GM19328 (cell line): ENCODE measurements around the gene OTUD4.
"Not testable (repeated sequence)": the region's sequence is repeated elsewhere in the genome, so short reads cannot be mapped to it uniquely, and the experiment has no call there.

Experiments used
- ATAC-seq: cut with Tn5 transposase; IDR thresholded peaks from one replicate; pipeline ENCODE4 v1.9.1; 2021; ENCODE audit warnings: mild to moderate bottlenecking, moderate library complexity; ENCODE audit not compliant: unreplicated experiment

The OTUD4 gene

GRCh38 chr4:145179281-145179860, 1.0 kb downstream of the OTUD4 start:
- ATAC-seq = peak; percentile 38

DNA sequence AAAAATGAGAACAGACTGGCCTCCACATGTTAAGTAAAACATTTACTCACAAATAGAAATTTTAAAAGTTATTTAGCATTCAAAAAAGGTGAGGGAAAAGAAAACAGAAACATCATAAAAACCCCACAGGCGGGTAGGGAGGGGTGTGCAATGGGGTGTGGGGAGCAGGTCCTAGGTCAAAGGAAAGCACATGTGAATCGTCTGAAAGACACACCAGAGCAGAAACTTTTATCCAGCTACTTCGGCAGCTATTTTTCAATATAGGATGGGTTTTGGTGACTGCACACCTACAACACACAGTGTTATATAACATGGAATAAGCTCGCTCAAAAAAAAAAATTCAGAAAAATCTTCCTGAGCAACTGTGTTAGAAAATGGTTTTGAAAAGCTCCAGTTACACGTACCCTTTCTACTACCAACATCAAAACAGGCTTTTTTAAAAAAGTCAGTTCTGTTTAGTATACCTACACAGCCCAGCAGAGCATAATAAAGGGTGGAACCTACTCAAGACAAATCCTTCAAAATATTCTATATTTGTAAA, 1.6 kb downstream of the OTUD4 start:
- ATAC-seq = no peak

DNA sequence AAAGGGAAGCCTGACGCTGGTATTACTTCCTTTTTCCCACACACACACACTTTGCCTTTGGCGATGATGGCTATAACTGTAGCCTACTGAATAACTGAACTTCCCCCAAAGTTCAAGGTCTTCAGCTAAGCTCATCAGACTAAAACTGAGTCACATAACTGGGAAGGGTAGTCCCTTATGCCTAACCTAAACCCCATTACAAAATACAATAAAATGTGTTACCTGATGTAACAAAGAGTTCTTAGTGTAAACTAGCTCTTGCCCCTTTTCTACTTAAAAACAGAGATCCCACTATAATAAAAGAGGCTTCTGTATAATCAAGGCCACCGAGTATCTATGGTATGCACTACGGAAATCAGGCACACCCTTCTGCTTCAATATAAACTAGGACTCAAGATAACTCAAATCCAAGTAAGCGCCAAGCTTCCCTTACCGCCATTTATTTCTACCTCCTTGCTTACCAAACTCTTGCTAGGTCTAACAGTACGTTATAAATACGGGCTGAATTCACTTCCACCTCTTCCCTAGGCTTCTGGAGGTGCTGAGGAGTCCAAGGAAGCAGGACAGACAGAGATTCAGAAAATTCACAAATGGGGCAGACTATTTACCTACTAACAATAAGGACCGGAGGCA, 2.4 kb downstream of the OTUD4 start:
- no peak for ATAC-seq

GRCh38 chr4:145177511-145177905, 2.9 kb downstream of the OTUD4 start:
- ATAC-seq = no peak

- ATAC-seq = no peak
Observed at GRCh38 chr4:145176641-145177432, 3.6 kb downstream of the OTUD4 start.

GRCh38 chr4:145171911-145172310, 8.5 kb downstream of the OTUD4 start:
- no peak for ATAC-seq

DNA sequence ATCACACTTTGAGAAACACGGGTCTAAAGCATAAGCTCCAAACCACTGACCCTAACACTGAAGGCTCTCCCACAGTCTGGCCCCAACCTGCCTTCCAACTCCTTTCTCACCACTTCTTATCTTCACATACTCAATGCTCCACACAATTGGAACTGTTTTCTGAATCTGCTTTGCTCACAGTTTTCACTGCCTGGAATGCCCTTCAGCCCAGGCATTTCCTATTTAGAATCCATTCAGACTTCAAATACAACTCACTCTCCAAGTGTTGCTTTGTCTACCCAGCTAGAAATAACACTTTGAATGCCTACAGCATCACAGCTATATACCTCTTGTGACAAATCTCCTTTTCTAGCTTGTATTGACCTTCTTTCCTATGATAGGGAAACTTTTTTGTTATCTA, 10.2 kb downstream of the OTUD4 start:
- no peak for ATAC-seq

DNA sequence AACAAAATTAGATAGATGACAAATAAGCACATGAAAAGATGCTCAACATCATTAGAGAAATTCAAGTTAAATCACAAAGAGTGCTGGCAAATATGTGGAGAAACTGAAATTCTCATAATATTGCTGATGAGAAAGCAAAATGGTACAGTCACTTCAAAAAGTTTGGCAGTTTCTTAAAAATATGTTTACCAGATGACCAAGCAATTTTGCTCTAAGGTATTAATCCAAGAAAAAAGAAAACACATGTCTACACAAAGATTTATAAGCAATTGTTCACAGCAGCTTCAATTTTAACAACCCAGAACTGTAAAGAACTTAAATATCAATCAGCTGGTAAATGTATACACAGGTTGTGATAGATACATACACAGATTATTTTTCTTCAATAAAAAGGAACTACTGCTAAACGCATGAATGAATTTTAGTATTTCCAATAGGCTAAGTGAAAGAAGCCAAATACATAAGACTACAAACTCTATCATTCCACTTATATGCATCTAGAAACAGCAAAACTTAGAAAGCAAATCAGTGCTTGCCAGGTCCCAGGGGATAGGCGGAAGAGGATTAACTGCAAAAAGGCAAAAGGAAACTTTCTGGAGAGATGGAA, 11.7 kb downstream of the OTUD4 start:
- no peak for ATAC-seq

DNA sequence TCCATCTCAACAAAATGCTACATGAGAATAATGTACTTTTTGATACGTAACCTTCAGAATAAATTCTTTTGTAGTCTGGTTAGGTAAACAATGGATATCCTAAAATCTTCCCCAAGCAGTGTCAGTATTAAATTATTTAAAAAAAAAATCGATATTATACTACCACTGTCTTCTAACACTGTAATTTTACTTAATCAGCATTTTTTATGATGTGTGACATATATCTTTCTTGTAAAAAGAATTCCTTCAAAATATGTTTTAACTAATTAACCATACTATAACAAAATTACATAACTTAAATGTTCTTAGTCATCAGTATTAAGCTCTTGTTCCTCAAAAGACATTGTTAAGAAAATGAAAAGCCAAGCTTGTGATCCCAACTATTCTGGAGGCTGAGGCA, 12.5 kb downstream of the OTUD4 start:
- no peak for ATAC-seq

DNA sequence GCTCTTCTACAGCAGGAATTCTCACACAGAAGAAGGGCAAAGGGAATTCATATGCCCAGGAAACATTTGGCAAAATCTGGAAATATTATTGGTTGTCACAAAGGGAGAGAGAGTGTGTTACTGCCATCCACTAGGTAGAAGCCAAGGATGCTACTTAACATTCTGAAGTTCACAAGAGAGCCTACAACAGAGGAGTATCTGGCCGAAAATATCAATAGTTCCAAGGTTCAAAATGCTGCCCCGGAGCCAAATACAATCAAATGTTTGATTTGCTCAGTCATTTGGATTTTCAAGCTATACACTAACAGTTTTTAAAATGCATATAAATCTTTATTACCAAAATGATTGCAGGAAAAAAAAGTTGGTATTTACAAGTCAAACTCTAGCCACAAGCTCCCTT, 18.8 kb downstream of the OTUD4 start:
- ATAC-seq = no peak

DNA sequence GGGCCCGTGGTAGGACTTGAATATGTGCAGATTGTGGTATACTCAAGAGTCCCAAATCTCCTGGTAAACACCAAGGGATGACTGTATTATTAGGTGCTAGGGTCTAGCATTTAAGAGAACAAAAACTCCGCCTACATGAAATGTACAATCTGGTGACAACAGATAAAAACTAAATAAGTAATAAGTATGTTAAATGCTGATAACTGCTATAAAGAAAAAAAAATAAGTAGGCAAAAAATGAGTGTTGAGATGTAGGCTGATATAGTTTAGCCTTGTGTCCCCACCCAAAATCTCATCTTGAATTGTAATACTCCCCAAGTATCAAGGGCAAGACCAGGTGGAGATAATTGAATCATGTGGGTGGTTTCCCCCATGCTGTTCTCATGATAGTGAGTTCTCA, 23.4 kb downstream of the OTUD4 start:
- no peak for ATAC-seq

DNA sequence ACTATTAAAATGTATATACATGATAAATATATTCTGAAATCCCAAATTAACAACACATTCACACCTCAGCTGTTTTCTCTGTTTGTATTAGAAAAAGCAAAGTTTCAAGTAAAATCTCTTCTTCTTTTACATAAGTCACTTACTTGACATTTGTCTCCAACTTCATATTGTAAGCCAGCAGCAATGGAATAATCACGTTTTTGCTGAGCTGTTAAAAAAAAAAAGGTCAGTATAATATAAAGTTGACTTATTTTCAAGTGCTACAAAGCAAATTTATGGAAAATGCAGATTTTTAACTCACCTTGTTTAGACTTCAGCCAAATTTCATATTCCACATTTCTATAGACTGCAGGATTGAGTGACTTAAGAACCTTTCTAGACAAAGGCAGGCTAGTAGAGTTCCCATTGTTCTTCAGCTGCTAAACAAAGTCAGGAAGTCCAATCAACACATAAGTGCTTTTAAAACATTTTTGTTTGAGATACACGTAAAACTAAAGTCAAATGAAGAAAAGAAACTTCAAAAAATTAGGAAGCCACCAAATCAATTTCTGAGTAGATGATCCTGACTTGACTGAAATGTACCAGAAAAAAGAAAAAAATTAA, 25.0 kb downstream of the OTUD4 start:
- ATAC-seq = no peak

DNA sequence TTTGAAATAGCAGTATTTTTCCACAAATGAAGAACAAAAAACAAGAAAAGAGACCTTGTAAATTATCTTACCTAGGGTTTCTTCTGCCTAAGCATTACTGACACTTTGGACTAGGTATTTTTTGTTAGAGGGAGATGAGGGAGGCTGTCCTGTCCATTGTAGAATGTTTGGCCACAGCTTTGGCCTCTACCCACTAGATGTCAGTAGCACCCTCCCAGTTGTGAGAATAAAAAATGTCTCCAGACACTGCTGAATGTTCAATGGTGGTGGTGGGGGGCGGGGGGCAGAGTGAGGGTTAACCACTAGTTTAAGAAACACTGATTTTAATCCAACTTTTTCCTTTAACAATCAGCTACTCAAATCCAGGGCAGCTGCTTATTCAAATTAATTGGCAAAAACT, 25.8 kb downstream of the OTUD4 start:
- ATAC-seq = peak; percentile 64

DNA sequence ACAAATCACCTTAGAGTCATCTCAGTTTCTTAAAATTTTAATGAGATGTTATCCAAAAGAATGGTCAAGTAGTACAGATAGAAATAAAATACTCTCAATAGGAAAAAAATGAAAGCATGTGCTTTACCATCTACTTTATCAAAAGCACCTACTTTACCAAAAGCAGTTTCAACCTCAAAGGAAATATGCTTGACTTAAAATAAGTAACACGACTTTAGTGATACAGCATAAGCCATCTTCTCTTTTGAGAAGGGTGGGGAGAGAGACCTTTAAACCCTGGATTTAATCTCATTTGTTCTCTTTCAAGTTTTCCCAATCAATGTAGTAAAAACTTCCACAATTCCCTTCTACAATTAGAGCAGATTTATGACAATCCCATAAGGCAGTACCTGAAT, 26.5 kb downstream of the OTUD4 start:
- ATAC-seq = no peak

- ATAC-seq = no peak
Observed at GRCh38 chr4:145153181-145153903, 27.0 kb downstream of the OTUD4 start.

- no peak for ATAC-seq
Observed at GRCh38 chr4:145148980-145149379, 31.4 kb downstream of the OTUD4 start.

DNA sequence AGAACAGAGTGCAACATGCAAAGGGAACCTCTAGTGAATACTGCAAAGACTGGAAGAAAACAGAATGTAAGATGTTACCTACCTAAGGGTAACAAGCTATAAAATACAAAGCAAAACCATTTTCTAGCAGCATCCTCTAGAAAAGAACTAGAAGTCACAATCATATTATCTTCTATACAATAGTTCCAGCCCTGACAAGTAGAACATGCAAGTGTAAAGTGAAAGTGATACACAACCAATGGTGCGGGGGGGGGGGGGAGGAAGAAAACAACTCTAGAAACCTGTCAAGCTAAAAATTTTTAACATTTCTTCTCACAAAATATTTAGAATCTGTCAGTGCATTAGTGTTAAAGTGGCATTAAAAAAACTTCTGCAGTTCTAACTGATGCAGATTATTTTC, 44.2 kb downstream of the OTUD4 start:
- not testable (repeated sequence) for ATAC-seq

DNA sequence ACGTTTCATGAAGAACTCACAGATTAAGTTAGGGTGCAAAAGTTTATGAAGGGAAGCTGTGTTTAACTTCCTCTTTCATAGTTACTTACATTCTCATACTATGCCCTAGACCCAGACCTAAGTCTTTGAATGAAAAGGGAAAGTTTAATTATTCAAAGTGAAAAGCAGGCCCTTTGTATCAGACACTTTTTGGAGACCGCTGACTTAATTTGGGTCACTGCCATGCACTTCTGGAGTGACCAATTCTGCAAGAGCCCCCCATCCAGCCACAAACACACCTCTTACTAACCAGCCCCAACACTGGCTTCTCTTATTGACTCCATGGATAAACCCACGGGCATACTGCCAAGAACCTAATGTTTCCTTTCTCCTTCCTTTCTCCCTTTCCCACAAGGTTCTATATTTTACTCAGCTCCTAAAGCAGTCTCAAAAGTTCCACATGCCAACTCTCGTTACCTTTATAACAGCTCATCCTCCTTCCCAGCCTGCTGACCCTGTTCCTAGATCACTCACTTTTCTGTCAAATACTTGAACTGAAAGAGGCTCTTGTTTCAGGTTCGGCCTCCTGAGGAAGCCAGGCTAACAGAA, 47.8 kb downstream of the OTUD4 start:
- peak; percentile 74 for ATAC-seq

- no peak for ATAC-seq
Observed at GRCh38 chr4:145131848-145132247, 48.5 kb downstream of the OTUD4 start.

DNA sequence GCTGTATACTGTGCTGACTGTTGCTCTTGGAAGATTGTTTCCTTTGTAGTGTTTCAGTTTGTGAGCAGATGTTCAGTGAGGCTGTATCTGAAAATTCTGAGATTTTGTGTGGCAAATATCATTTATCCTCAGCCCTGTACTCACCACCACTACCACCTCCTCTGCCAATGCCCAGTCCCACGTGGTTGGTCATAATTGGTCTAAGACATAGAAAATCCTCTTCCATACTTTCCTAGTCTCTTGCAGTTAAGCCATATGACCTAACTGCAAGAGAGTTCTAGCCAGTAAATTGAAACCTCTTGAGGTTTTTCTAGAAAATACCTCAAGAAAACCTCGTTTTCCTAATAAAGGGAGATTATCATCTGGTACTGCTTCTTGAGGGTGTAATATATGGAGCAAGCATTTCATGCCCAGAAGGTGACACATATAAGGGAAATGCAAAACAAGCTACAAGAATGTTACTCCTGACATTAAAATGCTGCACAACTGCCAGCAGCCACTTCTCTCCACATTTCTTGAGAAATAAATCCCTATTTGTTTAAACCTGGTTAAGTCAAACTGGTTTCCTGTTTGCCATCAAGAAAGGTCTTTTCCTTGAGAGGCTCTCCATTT, 49.5 kb downstream of the OTUD4 start:
- no peak for ATAC-seq
